KOPT-K1 (cell line): ENCODE results near the gene TAF11.
"Not testable (repeated sequence)": the region's sequence is repeated elsewhere in the genome, so short reads cannot be mapped to it uniquely, and the experiment has no call there.

Source experiments
- H3K27ac ChIP-seq: fragments of 200-600 bp; sonication (generic); 2 replicates; pipeline ENCODE4 v1.5.1; 2016; ENCODE audit warnings: antibody characterized with exemption, mild to moderate bottlenecking, low read depth, low read length; ENCODE audit not compliant: poor library complexity, severe bottlenecking
- H3K36me3 ChIP-seq: fragments of 200-600 bp; sonication (generic); 2 replicates; pipeline ENCODE4 v1.5.1; 2017; ENCODE audit warnings: antibody characterized with exemption, mild to moderate bottlenecking, low read length, moderate library complexity; ENCODE audit not compliant: insufficient read depth
- H3K9me3 ChIP-seq: fragments of 200-600 bp; sonication (generic); 2 replicates; pipeline ENCODE4 v1.5.1; 2017; ENCODE audit warnings: antibody characterized with exemption, low read length, mild to moderate bottlenecking; ENCODE audit not compliant: insufficient read depth, poor library complexity, severe bottlenecking

Gene TAF11

GRCh38 chr6:34888874-34889555, 1.2 kb upstream of the TAF11 start, which contains the start of gene ANKS1A:
Gene ANKS1A, plus strand, starts transcription at chr6:34889255. Its CDS starts 148 bp downstream, at chr6:34889403.
- Histone ChIP-seq H3K9me3 (no peaks in the 10 kb centered on the region), H3K27ac (peak within 1 kb of the TSS; percentile 68), H3K36me3 (peaks cover 10% of the 10 kb centered on the region)

GRCh38 chr6:34888514-34888856, 643 bp upstream of the TAF11 start:
- peak overlapping the region; percentile 68 for H3K27ac ChIP-seq
- H3K36me3 ChIP-seq: peaks cover 15% of the 10 kb centered on the region
- H3K9me3 ChIP-seq: no peaks in the 10 kb centered on the region

GRCh38 chr6:34885837-34886236, 2.0 kb downstream of the TAF11 start:
- peaks cover 38% of the 10 kb centered on the region for H3K36me3 ChIP-seq

GRCh38 chr6:34884996-34885395, 2.8 kb downstream of the TAF11 start:
- peaks cover 47% of the 10 kb centered on the region for H3K36me3 ChIP-seq
- H3K9me3 ChIP-seq: no peaks in the 10 kb centered on the region
- no peak overlapping the region for H3K27ac ChIP-seq

More at GRCh38 chr6:34885837-34886236, 2.0 kb downstream of the TAF11 start:
- not testable (repeated sequence) for H3K9me3 ChIP-seq, H3K27ac ChIP-seq

GRCh38 chr6:34884073-34884472, 3.8 kb downstream of the TAF11 start:
- H3K27ac ChIP-seq: not testable (repeated sequence)

GRCh38 chr6:34877869-34878485, 9.9 kb downstream of the TAF11 start:
- peaks cover 95% of the 10 kb centered on the region for H3K36me3 ChIP-seq
- H3K9me3 ChIP-seq: no peaks in the 10 kb centered on the region
- no peak overlapping the region for H3K27ac ChIP-seq

More at GRCh38 chr6:34884073-34884472, 3.8 kb downstream of the TAF11 start:
- H3K9me3 ChIP-seq: not testable (repeated sequence)
- peaks cover 54% of the 10 kb centered on the region for H3K36me3 ChIP-seq

- no peak overlapping the region for H3K27ac ChIP-seq
- no peaks in the 10 kb centered on the region for H3K9me3 ChIP-seq
- peaks cover 97% of the 10 kb centered on the region for H3K36me3 ChIP-seq
Observed at GRCh38 chr6:34877259-34877658, 10.6 kb downstream of the TAF11 start.

GRCh38 chr6:34876472-34876871, 11.4 kb downstream of the TAF11 start:
- Histone ChIP-seq H3K27ac (no peak overlapping the region), H3K9me3 (no peaks in the 10 kb centered on the region), H3K36me3 (peaks cover 97% of the 10 kb centered on the region)

GRCh38 chr6:34875292-34876213, 12.3 kb downstream of the TAF11 start:
- H3K36me3 ChIP-seq: peaks cover 98% of the 10 kb centered on the region
- no peaks in the 10 kb centered on the region for H3K9me3 ChIP-seq
- H3K27ac ChIP-seq: no peak overlapping the region

GRCh38 chr6:34872332-34872731, 15.5 kb downstream of the TAF11 start:
- Histone ChIP-seq H3K36me3 (peaks cover 99% of the 10 kb centered on the region), H3K27ac (no peak overlapping the region), H3K9me3 (no peaks in the 10 kb centered on the region)

GRCh38 chr6:34871853-34872252, 16.0 kb downstream of the TAF11 start:
- peaks cover 99% of the 10 kb centered on the region for H3K36me3 ChIP-seq
- H3K27ac ChIP-seq: no peak overlapping the region
- H3K9me3 ChIP-seq: no peaks in the 10 kb centered on the region

GRCh38 chr6:34867484-34867883, 20.4 kb downstream of the TAF11 start:
- Histone ChIP-seq H3K9me3 (no peaks in the 10 kb centered on the region), H3K27ac (no peak overlapping the region), H3K36me3 (peaks cover 96% of the 10 kb centered on the region)

- peaks cover 89% of the 10 kb centered on the region for H3K36me3 ChIP-seq
- no peak overlapping the region for H3K27ac ChIP-seq
- H3K9me3 ChIP-seq: no peaks in the 10 kb centered on the region
Observed at GRCh38 chr6:34866509-34866908, 21.3 kb downstream of the TAF11 start.

- Histone ChIP-seq H3K27ac (no peak overlapping the region), H3K36me3 (peaks cover 88% of the 10 kb centered on the region)
Observed at GRCh38 chr6:34865107-34865506, 22.7 kb downstream of the TAF11 start.

GRCh38 chr6:34864007-34864406, 23.8 kb downstream of the TAF11 start:
- H3K36me3 ChIP-seq: peaks cover 88% of the 10 kb centered on the region
- H3K27ac ChIP-seq: no peak overlapping the region
- no peaks in the 10 kb centered on the region for H3K9me3 ChIP-seq

More at GRCh38 chr6:34865107-34865506, 22.7 kb downstream of the TAF11 start:
- H3K9me3 ChIP-seq: no peaks in the 10 kb centered on the region
